GM12878 (cell line): ENCODE measurements around the gene SLC22A23. TPM values are rescaled to one million over a fixed set of nuclear protein-coding genes. Genes with fewer than 3 reads are reported as not detected.

Source experiments
- BCL11A ChIP-seq: IDR thresholded peaks from 2 replicates; pipeline ENCODE4 v1.6.1; 2011; ENCODE audit warnings: low read depth, low read length
- BHLHE40 ChIP-seq, 2 experiments: fragments of 450-650 bp in 1 of 2; IDR thresholded peaks; 2 replicates each; pipeline ENCODE4 v1.6.1; 2011 to 2017; ENCODE audit warnings: low read depth in 2 of 2, borderline replicate concordance in 1 of 2, improper control_type of control experiment in 1 of 2, low read length in 1 of 2, mild to moderate bottlenecking in 1 of 2
- CBFB ChIP-seq: IDR thresholded peaks from 2 replicates; pipeline ENCODE4 v1.6.1; 2016; ENCODE audit warnings: antibody characterized with exemption, low read depth
- CHD1 ChIP-seq: IDR thresholded peaks from 2 replicates; pipeline ENCODE4 v1.6.1; 2012; ENCODE audit warnings: low read depth, low read length, improper control_type of control experiment
- HDGF ChIP-seq: fragments of 450-650 bp; IDR thresholded peaks from 2 replicates; pipeline ENCODE4 v1.6.1; 2016; ENCODE audit warnings: antibody characterized with exemption
- IKZF2 ChIP-seq, 2 experiments: fragments of 450-650 bp; IDR thresholded peaks; 2 replicates each; pipeline ENCODE4 v1.6.1; 2017; ENCODE audit warnings: mild to moderate bottlenecking in 2 of 2, moderate library complexity in 2 of 2
- NR2C1 ChIP-seq: fragments of 450-650 bp; IDR thresholded peaks from 2 replicates; pipeline ENCODE4 v1.6.1; 2017; ENCODE audit warnings: antibody characterized with exemption, mild to moderate bottlenecking, moderate library complexity
- NRF1 ChIP-seq: conservative IDR thresholded peaks from 2 replicates; pipeline ENCODE4 v1.6.1; 2011; ENCODE audit warnings: mild to moderate bottlenecking, low read depth, low read length, improper control_type of control experiment
- PAX8 ChIP-seq: fragments of 450-650 bp; IDR thresholded peaks from 2 replicates; pipeline ENCODE4 v1.6.1; 2017; ENCODE audit warnings: mild to moderate bottlenecking, moderate library complexity
- POLR2AphosphoS2 ChIP-seq: IDR thresholded peaks from 2 replicates; pipeline ENCODE4 v1.6.1; 2011; ENCODE audit warnings: low read depth, mild to moderate bottlenecking, low read length, improper control_type of control experiment, moderate library complexity
- RAD21 ChIP-seq: IDR thresholded peaks from 2 replicates; pipeline ENCODE4 v1.6.1; 2011; ENCODE audit warnings: mild to moderate bottlenecking, low read depth, low read length, moderate library complexity; ENCODE audit not compliant: insufficient read depth
- RAD51 ChIP-seq: fragments of 450-650 bp; IDR thresholded peaks from 2 replicates; pipeline ENCODE4 v1.6.1; 2016; ENCODE audit warnings: moderate library complexity, mild to moderate bottlenecking, inconsistent platforms
- STAT1 ChIP-seq: fragments of 450-650 bp; conservative IDR thresholded peaks from 2 replicates; pipeline ENCODE4 v1.6.1; 2014; ENCODE audit warnings: antibody characterized with exemption, mild to moderate bottlenecking
- ZNF274 ChIP-seq: IDR thresholded peaks from one replicate; pipeline ENCODE4 v1.8.0; 2011; ENCODE audit not compliant: insufficient read length, insufficient read depth
- polyA plus RNA-seq, 11 experiments: library from polyadenylated mRNA; depleted of rRNA in 4 of 11; unstranded in 6 of 11; stranded (reverse) in 5 of 11; fragments of >200 nt; fragmentation: Nextera tagmentation in 4 of 11; fragmentation: Illumina TruSeq in 1 of 11; extraction: Ambion mirVana in 4 of 11; extraction: Trizol in 1 of 11; gene quantifications; 1 replicate in 1 of 11; 2 replicates in 10 of 11; pipeline versions ENCODE4 v1.2.1 to v1.2.3, GENCODE V29; 2011 to 2016; ENCODE audit warnings: inconsistent platforms in 2 of 11, missing spikeins in 2 of 11, low read depth in 1 of 11
- total RNA-seq, 4 experiments: library from RNA; depleted of rRNA in 3 of 4; stranded (reverse); fragments of >200 nt in 3 of 4; fragmentation: Illumina TruSeq in 1 of 4; extraction: Trizol in 1 of 4; gene quantifications; 2 replicates each; pipeline versions ENCODE4 v1.2.1 to v1.2.3, GENCODE V29; 2013 to 2021
- TF ChIP-seq, protein P1 (sequence below): IDR thresholded peaks from 2 replicates; pipeline ENCODE4 v1.6.1; 2011; ENCODE audit warnings: borderline replicate concordance, low read depth, mild to moderate bottlenecking, moderate library complexity, low read length; ENCODE audit not compliant: insufficient read depth, poor library complexity, severe bottlenecking
- TF ChIP-seq, protein P2 (sequence below): IDR thresholded peaks from 2 replicates; pipeline ENCODE4 v1.6.1; 2012; ENCODE audit warnings: mild to moderate bottlenecking, low read depth, low read length
- TF ChIP-seq, protein P3 (sequence below): fragments of 150-350 bp; IDR thresholded peaks from 2 replicates; pipeline ENCODE4 v1.6.1; 2016; ENCODE audit warnings: low read depth, low read length
- TF ChIP-seq, protein P4 (sequence below): fragments of 450-650 bp; IDR thresholded peaks from 2 replicates; pipeline ENCODE4 v1.6.1; 2018; ENCODE audit warnings: borderline replicate concordance, mild to moderate bottlenecking; ENCODE audit not compliant: partially characterized antibody

Gene SLC22A23
- total and polyA plus RNA-seq, 10 of the 15 experiments (the other 5 are each of a cell fraction or from before 2014, with no cell fraction given): 0.20 to 2.4 (median 0.74) TPM

DNA sequence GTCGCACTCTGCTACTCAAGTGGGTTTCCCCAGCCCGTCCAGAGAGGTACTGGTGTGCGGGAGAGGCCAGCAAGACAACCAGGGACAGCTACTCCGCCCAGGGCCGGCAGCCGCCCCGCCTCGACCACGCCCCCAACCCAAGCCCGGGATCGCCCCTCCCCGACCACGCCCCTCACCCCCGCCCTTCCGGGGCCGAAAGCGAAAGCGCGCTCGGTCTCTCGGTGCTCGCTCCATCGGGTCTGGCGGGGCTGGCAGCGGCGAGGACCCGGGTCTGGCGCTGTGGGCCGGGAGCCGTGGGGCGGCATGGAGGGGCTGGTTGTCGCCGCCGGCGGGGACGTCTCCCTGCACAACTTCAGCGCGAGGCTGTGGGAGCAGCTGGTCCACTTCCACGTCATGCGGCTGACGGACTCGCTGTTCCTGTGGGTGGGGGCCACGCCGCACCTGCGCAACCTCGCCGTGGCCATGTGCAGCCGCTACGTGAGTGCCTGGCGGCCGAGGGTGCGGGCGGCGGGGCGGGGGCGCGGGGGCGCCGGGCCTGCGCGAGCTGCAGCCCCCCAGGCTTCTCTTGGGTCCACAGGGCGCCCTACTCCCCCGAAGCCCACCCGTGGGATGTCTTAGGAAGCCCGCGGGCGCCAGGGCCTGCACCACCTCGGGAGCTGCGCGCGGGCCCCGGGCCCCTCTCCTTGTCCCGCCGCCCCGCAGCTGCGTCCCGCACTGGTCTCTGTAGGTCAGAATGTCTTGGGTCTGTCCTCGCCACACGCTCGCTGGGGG is 197.9 kb downstream of the SLC22A23 start, which contains the start of gene PSMG4 (continued):
- TF ChIP-seq PAX8 (no peak), RAD21 (no peak), NRF1 (0 out of 2 replicates have a peak, but pooled peaks have one; percentile 21), POLR2AphosphoS2 (no peak), NR2C1 (no peak), IKZF2 (IDR thresholded peaks at IDR 0.05) (no peak), CBFB (no peak), HDGF (no peak), CHD1 (no peak), BCL11A (no peak), BHLHE40 (IDR thresholded peaks at IDR 0.05; ENCODE audit: borderline replicate concordance in 1 of 2, low read depth in 2 of 2, low read length in 1 of 2) (peak; percentile 60 to 77; a peak in 3 of 4 replicates), ZNF274 (no peak), RAD51 (no peak), STAT1 (peak; percentile 57; the same call in 1 of the 2 replicates)
- TF ChIP-seq, protein P1, sequence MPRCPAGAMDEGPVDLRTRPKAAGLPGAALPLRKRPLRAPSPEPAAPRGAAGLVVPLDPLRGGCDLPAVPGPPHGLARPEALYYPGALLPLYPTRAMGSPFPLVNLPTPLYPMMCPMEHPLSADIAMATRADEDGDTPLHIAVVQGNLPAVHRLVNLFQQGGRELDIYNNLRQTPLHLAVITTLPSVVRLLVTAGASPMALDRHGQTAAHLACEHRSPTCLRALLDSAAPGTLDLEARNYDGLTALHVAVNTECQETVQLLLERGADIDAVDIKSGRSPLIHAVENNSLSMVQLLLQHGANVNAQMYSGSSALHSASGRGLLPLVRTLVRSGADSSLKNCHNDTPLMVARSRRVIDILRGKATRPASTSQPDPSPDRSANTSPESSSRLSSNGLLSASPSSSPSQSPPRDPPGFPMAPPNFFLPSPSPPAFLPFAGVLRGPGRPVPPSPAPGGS: no peak
- TF ChIP-seq, protein P2, sequence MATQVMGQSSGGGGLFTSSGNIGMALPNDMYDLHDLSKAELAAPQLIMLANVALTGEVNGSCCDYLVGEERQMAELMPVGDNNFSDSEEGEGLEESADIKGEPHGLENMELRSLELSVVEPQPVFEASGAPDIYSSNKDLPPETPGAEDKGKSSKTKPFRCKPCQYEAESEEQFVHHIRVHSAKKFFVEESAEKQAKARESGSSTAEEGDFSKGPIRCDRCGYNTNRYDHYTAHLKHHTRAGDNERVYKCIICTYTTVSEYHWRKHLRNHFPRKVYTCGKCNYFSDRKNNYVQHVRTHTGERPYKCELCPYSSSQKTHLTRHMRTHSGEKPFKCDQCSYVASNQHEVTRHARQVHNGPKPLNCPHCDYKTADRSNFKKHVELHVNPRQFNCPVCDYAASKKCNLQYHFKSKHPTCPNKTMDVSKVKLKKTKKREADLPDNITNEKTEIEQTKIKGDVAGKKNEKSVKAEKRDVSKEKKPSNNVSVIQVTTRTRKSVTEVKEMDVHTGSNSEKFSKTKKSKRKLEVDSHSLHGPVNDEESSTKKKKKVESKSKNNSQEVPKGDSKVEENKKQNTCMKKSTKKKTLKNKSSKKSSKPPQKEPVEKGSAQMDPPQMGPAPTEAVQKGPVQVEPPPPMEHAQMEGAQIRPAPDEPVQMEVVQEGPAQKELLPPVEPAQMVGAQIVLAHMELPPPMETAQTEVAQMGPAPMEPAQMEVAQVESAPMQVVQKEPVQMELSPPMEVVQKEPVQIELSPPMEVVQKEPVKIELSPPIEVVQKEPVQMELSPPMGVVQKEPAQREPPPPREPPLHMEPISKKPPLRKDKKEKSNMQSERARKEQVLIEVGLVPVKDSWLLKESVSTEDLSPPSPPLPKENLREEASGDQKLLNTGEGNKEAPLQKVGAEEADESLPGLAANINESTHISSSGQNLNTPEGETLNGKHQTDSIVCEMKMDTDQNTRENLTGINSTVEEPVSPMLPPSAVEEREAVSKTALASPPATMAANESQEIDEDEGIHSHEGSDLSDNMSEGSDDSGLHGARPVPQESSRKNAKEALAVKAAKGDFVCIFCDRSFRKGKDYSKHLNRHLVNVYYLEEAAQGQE: peak; percentile 49; the same call in 1 of the 2 replicates
- TF ChIP-seq, protein P3, sequence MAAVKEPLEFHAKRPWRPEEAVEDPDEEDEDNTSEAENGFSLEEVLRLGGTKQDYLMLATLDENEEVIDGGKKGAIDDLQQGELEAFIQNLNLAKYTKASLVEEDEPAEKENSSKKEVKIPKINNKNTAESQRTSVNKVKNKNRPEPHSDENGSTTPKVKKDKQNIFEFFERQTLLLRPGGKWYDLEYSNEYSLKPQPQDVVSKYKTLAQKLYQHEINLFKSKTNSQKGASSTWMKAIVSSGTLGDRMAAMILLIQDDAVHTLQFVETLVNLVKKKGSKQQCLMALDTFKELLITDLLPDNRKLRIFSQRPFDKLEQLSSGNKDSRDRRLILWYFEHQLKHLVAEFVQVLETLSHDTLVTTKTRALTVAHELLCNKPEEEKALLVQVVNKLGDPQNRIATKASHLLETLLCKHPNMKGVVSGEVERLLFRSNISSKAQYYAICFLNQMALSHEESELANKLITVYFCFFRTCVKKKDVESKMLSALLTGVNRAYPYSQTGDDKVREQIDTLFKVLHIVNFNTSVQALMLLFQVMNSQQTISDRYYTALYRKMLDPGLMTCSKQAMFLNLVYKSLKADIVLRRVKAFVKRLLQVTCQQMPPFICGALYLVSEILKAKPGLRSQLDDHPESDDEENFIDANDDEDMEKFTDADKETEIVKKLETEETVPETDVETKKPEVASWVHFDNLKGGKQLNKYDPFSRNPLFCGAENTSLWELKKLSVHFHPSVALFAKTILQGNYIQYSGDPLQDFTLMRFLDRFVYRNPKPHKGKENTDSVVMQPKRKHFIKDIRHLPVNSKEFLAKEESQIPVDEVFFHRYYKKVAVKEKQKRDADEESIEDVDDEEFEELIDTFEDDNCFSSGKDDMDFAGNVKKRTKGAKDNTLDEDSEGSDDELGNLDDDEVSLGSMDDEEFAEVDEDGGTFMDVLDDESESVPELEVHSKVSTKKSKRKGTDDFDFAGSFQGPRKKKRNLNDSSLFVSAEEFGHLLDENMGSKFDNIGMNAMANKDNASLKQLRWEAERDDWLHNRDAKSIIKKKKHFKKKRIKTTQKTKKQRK: no peak
- TF ChIP-seq, protein P4, sequence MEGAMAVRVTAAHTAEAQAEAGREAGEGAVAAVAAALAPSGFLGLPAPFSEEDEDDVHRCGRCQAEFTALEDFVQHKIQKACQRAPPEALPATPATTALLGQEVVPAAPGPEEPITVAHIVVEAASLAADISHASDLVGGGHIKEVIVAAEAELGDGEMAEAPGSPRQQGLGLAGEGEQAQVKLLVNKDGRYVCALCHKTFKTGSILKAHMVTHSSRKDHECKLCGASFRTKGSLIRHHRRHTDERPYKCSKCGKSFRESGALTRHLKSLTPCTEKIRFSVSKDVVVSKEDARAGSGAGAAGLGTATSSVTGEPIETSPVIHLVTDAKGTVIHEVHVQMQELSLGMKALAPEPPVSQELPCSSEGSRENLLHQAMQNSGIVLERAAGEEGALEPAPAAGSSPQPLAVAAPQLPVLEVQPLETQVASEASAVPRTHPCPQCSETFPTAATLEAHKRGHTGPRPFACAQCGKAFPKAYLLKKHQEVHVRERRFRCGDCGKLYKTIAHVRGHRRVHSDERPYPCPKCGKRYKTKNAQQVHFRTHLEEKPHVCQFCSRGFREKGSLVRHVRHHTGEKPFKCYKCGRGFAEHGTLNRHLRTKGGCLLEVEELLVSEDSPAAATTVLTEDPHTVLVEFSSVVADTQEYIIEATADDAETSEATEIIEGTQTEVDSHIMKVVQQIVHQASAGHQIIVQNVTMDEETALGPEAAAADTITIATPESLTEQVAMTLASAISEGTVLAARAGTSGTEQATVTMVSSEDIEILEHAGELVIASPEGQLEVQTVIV: peak; percentile 63
